MM.1S (cell line): ENCODE data around the gene GRM5.

Experiments used
- DNase-seq: peaks from one replicate; pipeline ENCODE4 v3.0.0-alpha.2; 2015
- H2AFZ ChIP-seq: fragments of 300-600 bp; sonication (generic); 2 replicates; pipeline ENCODE4 v1.6.0; 2016; ENCODE audit warnings: antibody characterized with exemption, low read length
- H3F3A ChIP-seq: fragments of 300-600 bp; sonication (generic); 2 replicates; pipeline ENCODE4 v1.6.1; 2016; ENCODE audit warnings: mild to moderate bottlenecking, antibody characterized with exemption, low read length, moderate library complexity, mixed read lengths; ENCODE audit not compliant: insufficient read depth
- H3K27ac ChIP-seq: fragments of 300-600 bp; sonication (generic); 2 replicates; pipeline ENCODE4 v1.5.1; 2016; ENCODE audit warnings: mild to moderate bottlenecking, low read length
- H3K27me3 ChIP-seq: fragments of 300-600 bp; sonication (generic); replicated peaks from 2 replicates; pipeline ENCODE4 v1.6.0; 2016; ENCODE audit warnings: low read length; ENCODE audit not compliant: insufficient read depth
- H3K36me3 ChIP-seq: fragments of 300-600 bp; sonication (generic); replicated peaks from 2 replicates; pipeline ENCODE4 v1.6.1; 2016; ENCODE audit warnings: mild to moderate bottlenecking, low read length, mixed read lengths; ENCODE audit not compliant: insufficient read depth
- H3K4me1 ChIP-seq: fragments of 300-600 bp; sonication (generic); 2 replicates; pipeline ENCODE4 v1.6.1; 2016; ENCODE audit warnings: low read length, mixed read lengths
- H3K4me2 ChIP-seq: fragments of 300-600 bp; sonication (generic); 2 replicates; pipeline ENCODE4 v1.6.0; 2016; ENCODE audit warnings: low read depth, low read length
- H3K4me3 ChIP-seq: fragments of 300-600 bp; sonication (generic); 2 replicates; pipeline ENCODE4 v1.5.1; 2016; ENCODE audit warnings: low read length, mixed read lengths
- H3K79me2 ChIP-seq: fragments of 300-600 bp; sonication (generic); 2 replicates; pipeline ENCODE4 v1.6.1; 2016; ENCODE audit warnings: mixed run types, low read length, mixed read lengths
- H3K9ac ChIP-seq: fragments of 300-600 bp; sonication (generic); 2 replicates; pipeline ENCODE4 v1.6.1; 2016; ENCODE audit warnings: low read length, mixed read lengths
- H3K9me2 ChIP-seq: fragments of 300-600 bp; sonication (generic); replicated peaks from 2 replicates; pipeline ENCODE4 v1.6.1; 2016; ENCODE audit warnings: mild to moderate bottlenecking, low read length, mixed read lengths; ENCODE audit not compliant: insufficient read depth
- H3K9me3 ChIP-seq: fragments of 300-600 bp; sonication (generic); replicated peaks from 2 replicates; pipeline ENCODE4 v1.6.1; 2016; ENCODE audit warnings: mild to moderate bottlenecking, low read length, mixed read lengths; ENCODE audit not compliant: insufficient read depth
- H4K20me1 ChIP-seq: fragments of 300-600 bp; sonication (generic); 2 replicates; pipeline ENCODE4 v1.6.1; 2016; ENCODE audit warnings: mild to moderate bottlenecking, low read length, moderate library complexity, mixed read lengths; ENCODE audit not compliant: insufficient read depth
- CTCF ChIP-seq: fragments of 300-600 bp; sonication (generic); IDR thresholded peaks from 2 replicates; pipeline ENCODE4 v1.5.1; 2016; ENCODE audit warnings: antibody characterized with exemption, low read length, mixed read lengths
- EZH2 ChIP-seq: fragments of 300-600 bp; sonication (generic); optimal IDR thresholded peaks from 2 replicates; pipeline ENCODE3; 2017; ENCODE audit warnings: low read depth, mild to moderate bottlenecking, antibody characterized with exemption, low read length, mixed read lengths
- EZH2phosphoT487 ChIP-seq: fragments of 300-600 bp; sonication (generic); IDR thresholded peaks from 2 replicates; pipeline ENCODE4 v1.6.1; 2018; ENCODE audit warnings: antibody characterized with exemption, low read length

GRM5 gene

DNA sequence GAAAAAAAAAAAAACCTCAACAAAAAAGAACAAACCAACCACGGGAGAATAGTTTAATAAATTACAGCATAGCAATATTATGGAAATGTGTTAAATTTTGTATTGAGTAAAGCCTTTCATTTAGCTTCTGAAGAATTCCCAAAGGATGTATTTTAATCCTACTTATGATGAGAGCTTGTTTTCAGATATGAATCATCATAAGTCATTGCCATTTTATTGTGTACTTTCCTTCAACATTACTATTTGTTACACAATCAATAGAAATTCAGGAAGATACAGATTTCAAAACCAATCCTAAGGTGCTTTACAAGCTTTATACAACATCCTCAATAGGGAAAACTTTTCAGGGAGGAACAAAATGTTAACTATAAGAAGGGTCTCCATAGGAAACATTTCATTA lies 527.7 kb downstream of the GRM5 start:
- DNase-seq, result no peak
- no peaks in the 10 kb centered on the region for H3K79me2 ChIP-seq
- H3K27me3 ChIP-seq, result no peaks in the 10 kb centered on the region
- H3K4me1 ChIP-seq, result no peaks in the 10 kb centered on the region
- no peaks in the 10 kb centered on the region for H3K9me2 ChIP-seq
- TF ChIP-seq EZH2phosphoT487 (no peak), CTCF (no peak), EZH2 (no peak)
- H3K27ac ChIP-seq, result no peak overlapping the region
- H4K20me1 ChIP-seq, result no peaks in the 10 kb centered on the region
- no peak overlapping the region for H3K4me2 ChIP-seq
- no peaks in the 10 kb centered on the region for H3K9me3 ChIP-seq
- H3K36me3 ChIP-seq, result no peaks in the 10 kb centered on the region
- no peak overlapping the region for H2AFZ ChIP-seq
- no peak overlapping the region for H3K4me3 ChIP-seq
- no peak overlapping the region for H3K9ac ChIP-seq
- H3F3A ChIP-seq, result no peaks in the 10 kb centered on the region

GRCh38 chr11:88537613-88538012 lies 528.2 kb downstream of the GRM5 start:
- Histone ChIP-seq H3K4me1 (no peaks in the 10 kb centered on the region), H4K20me1 (no peaks in the 10 kb centered on the region), H3K79me2 (no peaks in the 10 kb centered on the region), H3K36me3 (no peaks in the 10 kb centered on the region), H3K9me2 (no peaks in the 10 kb centered on the region), H3K4me3 (no peak overlapping the region), H3K9ac (no peak overlapping the region), H3F3A (no peaks in the 10 kb centered on the region), H2AFZ (no peak overlapping the region), H3K27me3 (no peaks in the 10 kb centered on the region), H3K4me2 (no peak overlapping the region), H3K27ac (no peak overlapping the region), H3K9me3 (no peaks in the 10 kb centered on the region)
- no peak for DNase-seq
- TF ChIP-seq EZH2phosphoT487, result no peak
- TF ChIP-seq CTCF, result no peak
- TF ChIP-seq EZH2, result no peak

DNA sequence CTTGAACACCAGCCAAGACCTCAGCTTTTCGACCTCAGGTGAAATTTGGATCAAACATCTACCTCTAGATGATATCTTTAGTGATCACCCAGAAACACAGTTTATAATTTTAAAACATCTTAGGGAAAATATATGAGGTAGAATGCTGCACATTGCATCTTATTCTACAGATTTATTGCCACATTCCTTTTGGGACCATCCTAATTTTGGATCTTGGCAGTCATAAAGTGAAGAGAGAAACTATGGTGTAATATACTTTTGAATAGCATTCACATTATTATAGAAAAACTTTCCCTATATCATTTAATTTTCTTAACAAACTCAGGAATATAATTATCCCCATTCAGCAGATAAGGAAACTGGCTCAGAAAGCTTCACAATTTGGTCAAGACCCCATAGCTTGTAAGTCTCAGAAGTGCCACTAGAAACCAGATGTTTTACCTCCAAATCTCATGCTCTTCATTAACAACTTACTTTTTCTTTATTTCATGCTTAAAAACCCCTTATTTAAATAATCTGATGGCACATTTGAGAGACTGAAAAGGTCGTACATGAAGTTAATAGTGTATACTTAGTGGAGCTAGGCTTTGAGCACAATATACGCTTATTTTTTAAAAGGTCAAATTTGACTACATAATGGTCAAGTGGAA lies 529.0 kb downstream of the GRM5 start:
- Histone ChIP-seq H3F3A (no peaks in the 10 kb centered on the region), H3K36me3 (no peaks in the 10 kb centered on the region), H3K79me2 (no peaks in the 10 kb centered on the region), H3K4me3 (no peak overlapping the region), H3K9ac (no peak overlapping the region), H3K4me1 (no peaks in the 10 kb centered on the region), H3K9me3 (no peaks in the 10 kb centered on the region), H3K27ac (no peak overlapping the region), H2AFZ (no peak overlapping the region), H3K4me2 (no peak overlapping the region), H4K20me1 (no peaks in the 10 kb centered on the region), H3K27me3 (no peaks in the 10 kb centered on the region), H3K9me2 (no peaks in the 10 kb centered on the region)
- no peak for DNase-seq
- TF ChIP-seq EZH2phosphoT487 (no peak), CTCF (no peak), EZH2 (no peak)
